WTC11 (cell line): ENCODE measurements around the gene TPST2. TPM values are rescaled to one million over a fixed set of nuclear protein-coding genes. Genes with fewer than 3 reads are reported as not detected.

Experiments
- ATAC-seq: fragments of 200-7000 bp; cut with Tn5 transposase; 2 replicates; pipeline ENCODE4 v1.10.0; 2021; ENCODE audit warnings: mild to moderate bottlenecking, moderate library complexity
- CTCF ChIA-PET: fragments of 300-600 bp; sonication (Branson Sonifier 250); formaldehyde crosslinking; loops from one replicate; lab custom pipeline; 2021; ENCODE audit warnings: antibody characterized with exemption; lab: Charles Lee
- POLR2A ChIA-PET: fragments of 350-600 bp; sonication (Branson Sonifier 250); formaldehyde crosslinking; loops from one replicate; lab custom pipeline; 2021; ENCODE audit warnings: antibody characterized with exemption; lab: Charles Lee
- DNase-seq: peaks from one replicate; pipeline ENCODE4 v3.0.0; 2021; ENCODE audit warnings: low spot score
- H3K27ac Mint-ChIP-seq: 2 replicates; pipeline ENCODE4 v1.8.0; 2021; ENCODE audit warnings: mixed read lengths
- H3K27me3 Mint-ChIP-seq: 2 replicates; pipeline ENCODE4 v1.8.0; 2021; ENCODE audit warnings: low read depth, mild to moderate bottlenecking, moderate library complexity, mixed read lengths
- H3K36me3 Mint-ChIP-seq: 2 replicates; pipeline ENCODE4 v1.8.0; 2021; ENCODE audit warnings: mixed read lengths
- H3K4me1 Mint-ChIP-seq: 2 replicates; pipeline ENCODE4 v1.8.0; 2022; ENCODE audit warnings: mixed read lengths
- H3K4me3 Mint-ChIP-seq: 2 replicates; pipeline ENCODE4 v1.8.0; 2021; ENCODE audit warnings: mild to moderate bottlenecking, moderate library complexity, mixed read lengths
- H3K9me3 Mint-ChIP-seq: 2 replicates; pipeline ENCODE4 v1.8.0; 2021; ENCODE audit warnings: mixed read lengths
- ATF1 ChIP-seq: sonication (generic); formaldehyde crosslinking; IDR thresholded peaks from 2 replicates; pipeline ENCODE4 v1.8.1; 2023; ENCODE audit warnings: mild to moderate bottlenecking, moderate library complexity, missing genetic modification reagents
- CREB1 ChIP-seq: sonication (generic); formaldehyde crosslinking; IDR thresholded peaks from 2 replicates; pipeline ENCODE4 v1.8.0; 2023; ENCODE audit warnings: mild to moderate bottlenecking, missing genetic modification reagents
- SOX15 ChIP-seq: fragments of 250-450 bp; sonication (Bioruptor Pico); IDR thresholded peaks from 2 replicates; pipeline ENCODE4 v1.9.0; 2021; ENCODE audit warnings: mild to moderate bottlenecking
- TEAD1 ChIP-seq: sonication (generic); formaldehyde crosslinking; IDR thresholded peaks from 2 replicates; pipeline ENCODE4 v1.8.0; 2022; ENCODE audit warnings: mild to moderate bottlenecking, missing genetic modification reagents
- TP53 ChIP-seq: sonication (generic); formaldehyde crosslinking; IDR thresholded peaks from 2 replicates; pipeline ENCODE4 v1.8.1; 2023; ENCODE audit warnings: mild to moderate bottlenecking, missing genetic modification reagents
- ZNF121 ChIP-seq: sonication (generic); formaldehyde crosslinking; IDR thresholded peaks from 2 replicates; pipeline ENCODE4 v1.8.0; 2023; ENCODE audit warnings: missing genetic modification reagents
- total RNA-seq: library from RNA; stranded (reverse); gene quantifications from 3 replicates; pipeline ENCODE4 v1.2.3, GENCODE V29; 2021
- TF ChIP-seq, protein P1 (sequence below): sonication (generic); formaldehyde crosslinking; conservative IDR thresholded peaks from 2 replicates; pipeline ENCODE4 v1.8.1; 2022; ENCODE audit warnings: mild to moderate bottlenecking, missing genetic modification reagents
- TF ChIP-seq, protein P2 (sequence below): sonication (generic); formaldehyde crosslinking; IDR thresholded peaks from 2 replicates; pipeline ENCODE4 v1.8.1; 2022; ENCODE audit warnings: mild to moderate bottlenecking, missing genetic modification reagents, moderate library complexity, borderline replicate concordance
- TF ChIP-seq, protein P3 (sequence below): sonication (generic); formaldehyde crosslinking; IDR thresholded peaks from 2 replicates; pipeline ENCODE4 v1.8.0; 2023; ENCODE audit warnings: missing genetic modification reagents
- TF ChIP-seq, protein P4 (sequence below): sonication (generic); formaldehyde crosslinking; IDR thresholded peaks from 2 replicates; pipeline ENCODE4 v1.8.0; 2022; ENCODE audit warnings: mild to moderate bottlenecking, missing genetic modification reagents
- TF ChIP-seq, protein P5 (sequence below): sonication (generic); formaldehyde crosslinking; IDR thresholded peaks from 2 replicates; pipeline ENCODE4 v1.8.1; 2022; ENCODE audit warnings: mild to moderate bottlenecking, moderate library complexity, missing genetic modification reagents
- TF ChIP-seq, protein P6 (sequence below): sonication (generic); formaldehyde crosslinking; IDR thresholded peaks from 2 replicates; pipeline ENCODE4 v1.8.1; 2022; ENCODE audit warnings: low read depth, missing genetic modification reagents, borderline replicate concordance
- TF ChIP-seq, protein P7 (sequence below): sonication (generic); formaldehyde crosslinking; IDR thresholded peaks from 2 replicates; pipeline ENCODE4 v1.8.1; 2023; ENCODE audit warnings: mild to moderate bottlenecking, missing genetic modification reagents, borderline replicate concordance
- TF ChIP-seq, protein P8 (sequence below): sonication (generic); formaldehyde crosslinking; IDR thresholded peaks from 2 replicates; pipeline ENCODE4 v1.8.1; 2023; ENCODE audit warnings: mild to moderate bottlenecking, missing genetic modification reagents

The TPST2 gene
- total RNA-seq, 1 experiment from 2014 or later, result 84.2 TPM

DNA sequence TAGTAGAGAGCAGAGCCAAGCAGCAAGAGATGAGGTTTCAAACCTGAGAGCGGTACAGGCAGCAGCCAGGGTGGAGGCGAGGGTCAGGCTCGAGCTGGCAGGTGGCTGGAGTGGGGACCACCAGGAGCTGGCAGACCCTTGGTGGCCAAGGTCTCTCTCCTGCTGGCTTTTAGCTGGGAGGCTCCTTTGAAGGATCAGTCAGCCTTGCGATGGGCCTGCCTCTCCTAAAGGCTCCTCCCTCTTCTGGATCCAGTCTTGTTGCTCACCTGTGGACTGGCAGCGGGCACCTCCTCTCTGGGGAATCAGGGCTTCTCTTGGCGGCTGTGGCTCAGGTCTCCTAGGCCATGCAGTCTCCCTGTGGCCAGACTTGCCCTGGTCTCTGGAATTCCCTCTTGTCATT lies 24.8 kb downstream of the TPST2 start:
- Mint-ChIP-seq H3K4me1 (peaks cover 77% of the 10 kb centered on the region), H3K9me3 (no peaks in the 10 kb centered on the region), H3K27me3 (no peaks in the 10 kb centered on the region; the same call in 1 of the 2 replicates), H3K36me3 (peaks cover 6% of the 10 kb centered on the region), H3K4me3 (no peak overlapping the region), H3K27ac (peak overlapping the region; percentile 77)
- TF ChIP-seq, protein P1, sequence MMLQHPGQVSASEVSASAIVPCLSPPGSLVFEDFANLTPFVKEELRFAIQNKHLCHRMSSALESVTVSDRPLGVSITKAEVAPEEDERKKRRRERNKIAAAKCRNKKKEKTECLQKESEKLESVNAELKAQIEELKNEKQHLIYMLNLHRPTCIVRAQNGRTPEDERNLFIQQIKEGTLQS (CRISPR knock-in tag), result no peak
- TF ChIP-seq TEAD1 (CRISPR knock-in tag) (no peak), ATF1 (CRISPR knock-in tag) (no peak)
- TF ChIP-seq, protein P2, sequence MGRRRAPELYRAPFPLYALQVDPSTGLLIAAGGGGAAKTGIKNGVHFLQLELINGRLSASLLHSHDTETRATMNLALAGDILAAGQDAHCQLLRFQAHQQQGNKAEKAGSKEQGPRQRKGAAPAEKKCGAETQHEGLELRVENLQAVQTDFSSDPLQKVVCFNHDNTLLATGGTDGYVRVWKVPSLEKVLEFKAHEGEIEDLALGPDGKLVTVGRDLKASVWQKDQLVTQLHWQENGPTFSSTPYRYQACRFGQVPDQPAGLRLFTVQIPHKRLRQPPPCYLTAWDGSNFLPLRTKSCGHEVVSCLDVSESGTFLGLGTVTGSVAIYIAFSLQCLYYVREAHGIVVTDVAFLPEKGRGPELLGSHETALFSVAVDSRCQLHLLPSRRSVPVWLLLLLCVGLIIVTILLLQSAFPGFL, result no peak
- TF ChIP-seq, protein P3, sequence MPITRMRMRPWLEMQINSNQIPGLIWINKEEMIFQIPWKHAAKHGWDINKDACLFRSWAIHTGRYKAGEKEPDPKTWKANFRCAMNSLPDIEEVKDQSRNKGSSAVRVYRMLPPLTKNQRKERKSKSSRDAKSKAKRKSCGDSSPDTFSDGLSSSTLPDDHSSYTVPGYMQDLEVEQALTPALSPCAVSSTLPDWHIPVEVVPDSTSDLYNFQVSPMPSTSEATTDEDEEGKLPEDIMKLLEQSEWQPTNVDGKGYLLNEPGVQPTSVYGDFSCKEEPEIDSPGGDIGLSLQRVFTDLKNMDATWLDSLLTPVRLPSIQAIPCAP (CRISPR knock-in tag), result no peak
- TF ChIP-seq, protein P4, sequence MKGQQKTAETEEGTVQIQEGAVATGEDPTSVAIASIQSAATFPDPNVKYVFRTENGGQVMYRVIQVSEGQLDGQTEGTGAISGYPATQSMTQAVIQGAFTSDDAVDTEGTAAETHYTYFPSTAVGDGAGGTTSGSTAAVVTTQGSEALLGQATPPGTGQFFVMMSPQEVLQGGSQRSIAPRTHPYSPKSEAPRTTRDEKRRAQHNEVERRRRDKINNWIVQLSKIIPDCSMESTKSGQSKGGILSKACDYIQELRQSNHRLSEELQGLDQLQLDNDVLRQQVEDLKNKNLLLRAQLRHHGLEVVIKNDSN (CRISPR knock-in tag), result no peak
- TF ChIP-seq, protein P5, sequence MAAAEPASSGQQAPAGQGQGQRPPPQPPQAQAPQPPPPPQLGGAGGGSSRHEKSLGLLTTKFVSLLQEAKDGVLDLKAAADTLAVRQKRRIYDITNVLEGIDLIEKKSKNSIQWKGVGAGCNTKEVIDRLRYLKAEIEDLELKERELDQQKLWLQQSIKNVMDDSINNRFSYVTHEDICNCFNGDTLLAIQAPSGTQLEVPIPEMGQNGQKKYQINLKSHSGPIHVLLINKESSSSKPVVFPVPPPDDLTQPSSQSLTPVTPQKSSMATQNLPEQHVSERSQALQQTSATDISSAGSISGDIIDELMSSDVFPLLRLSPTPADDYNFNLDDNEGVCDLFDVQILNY (CRISPR knock-in tag), result no peak
- TF ChIP-seq, protein P6, sequence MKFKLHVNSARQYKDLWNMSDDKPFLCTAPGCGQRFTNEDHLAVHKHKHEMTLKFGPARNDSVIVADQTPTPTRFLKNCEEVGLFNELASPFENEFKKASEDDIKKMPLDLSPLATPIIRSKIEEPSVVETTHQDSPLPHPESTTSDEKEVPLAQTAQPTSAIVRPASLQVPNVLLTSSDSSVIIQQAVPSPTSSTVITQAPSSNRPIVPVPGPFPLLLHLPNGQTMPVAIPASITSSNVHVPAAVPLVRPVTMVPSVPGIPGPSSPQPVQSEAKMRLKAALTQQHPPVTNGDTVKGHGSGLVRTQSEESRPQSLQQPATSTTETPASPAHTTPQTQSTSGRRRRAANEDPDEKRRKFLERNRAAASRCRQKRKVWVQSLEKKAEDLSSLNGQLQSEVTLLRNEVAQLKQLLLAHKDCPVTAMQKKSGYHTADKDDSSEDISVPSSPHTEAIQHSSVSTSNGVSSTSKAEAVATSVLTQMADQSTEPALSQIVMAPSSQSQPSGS (CRISPR knock-in tag), result no peak
- ChIA-PET POLR2A (interaction anchor here (0.9 to 1.5 kb wide), 2 partner anchors 10 to 19 kb away, joined by 3 read pairs; no protein-coding TSS in a partner anchor), CTCF (interaction anchor here (0.6 to 3.4 kb wide), 9 partner anchors 10 to 450 kb away, joined by 3 to 12 read pairs (median 3); partner anchors contain the start of genes HPS4, MIAT and SRRD)
- peak; percentile 30 for ATAC-seq
- DNase-seq, result no peak

DNA sequence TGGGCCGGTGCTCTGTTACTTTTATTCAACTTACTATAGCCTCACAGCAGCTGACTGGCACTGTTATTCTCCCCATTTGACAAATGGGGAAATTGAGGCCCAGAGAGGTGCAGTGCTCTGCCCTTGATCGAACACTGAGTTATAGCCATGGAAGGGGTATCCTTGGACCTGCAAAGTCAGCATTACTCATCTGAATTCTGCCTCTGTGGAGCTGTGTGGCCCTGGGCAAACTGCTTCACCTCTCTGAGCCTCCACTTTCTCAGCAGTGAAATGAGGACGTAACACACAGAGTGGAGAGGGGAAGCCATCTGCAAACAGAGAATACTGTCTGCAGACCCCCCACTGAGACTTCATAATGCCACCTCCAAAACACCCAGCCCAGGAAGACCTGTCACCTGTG lies 25.3 kb downstream of the TPST2 start:
- POLR2A ChIA-PET, result interaction anchor here (0.9 to 1.5 kb wide), 2 partner anchors 10 to 19 kb away, joined by 3 read pairs; no protein-coding TSS in a partner anchor
- ATAC-seq (no peak), DNase-seq (no peak)
- TF ChIP-seq TP53 (CRISPR knock-in tag) (no peak), CREB1 (CRISPR knock-in tag) (no peak), SOX15 (CRISPR knock-in tag) (no peak), ZNF121 (CRISPR knock-in tag) (no peak)
- TF ChIP-seq, protein P7, sequence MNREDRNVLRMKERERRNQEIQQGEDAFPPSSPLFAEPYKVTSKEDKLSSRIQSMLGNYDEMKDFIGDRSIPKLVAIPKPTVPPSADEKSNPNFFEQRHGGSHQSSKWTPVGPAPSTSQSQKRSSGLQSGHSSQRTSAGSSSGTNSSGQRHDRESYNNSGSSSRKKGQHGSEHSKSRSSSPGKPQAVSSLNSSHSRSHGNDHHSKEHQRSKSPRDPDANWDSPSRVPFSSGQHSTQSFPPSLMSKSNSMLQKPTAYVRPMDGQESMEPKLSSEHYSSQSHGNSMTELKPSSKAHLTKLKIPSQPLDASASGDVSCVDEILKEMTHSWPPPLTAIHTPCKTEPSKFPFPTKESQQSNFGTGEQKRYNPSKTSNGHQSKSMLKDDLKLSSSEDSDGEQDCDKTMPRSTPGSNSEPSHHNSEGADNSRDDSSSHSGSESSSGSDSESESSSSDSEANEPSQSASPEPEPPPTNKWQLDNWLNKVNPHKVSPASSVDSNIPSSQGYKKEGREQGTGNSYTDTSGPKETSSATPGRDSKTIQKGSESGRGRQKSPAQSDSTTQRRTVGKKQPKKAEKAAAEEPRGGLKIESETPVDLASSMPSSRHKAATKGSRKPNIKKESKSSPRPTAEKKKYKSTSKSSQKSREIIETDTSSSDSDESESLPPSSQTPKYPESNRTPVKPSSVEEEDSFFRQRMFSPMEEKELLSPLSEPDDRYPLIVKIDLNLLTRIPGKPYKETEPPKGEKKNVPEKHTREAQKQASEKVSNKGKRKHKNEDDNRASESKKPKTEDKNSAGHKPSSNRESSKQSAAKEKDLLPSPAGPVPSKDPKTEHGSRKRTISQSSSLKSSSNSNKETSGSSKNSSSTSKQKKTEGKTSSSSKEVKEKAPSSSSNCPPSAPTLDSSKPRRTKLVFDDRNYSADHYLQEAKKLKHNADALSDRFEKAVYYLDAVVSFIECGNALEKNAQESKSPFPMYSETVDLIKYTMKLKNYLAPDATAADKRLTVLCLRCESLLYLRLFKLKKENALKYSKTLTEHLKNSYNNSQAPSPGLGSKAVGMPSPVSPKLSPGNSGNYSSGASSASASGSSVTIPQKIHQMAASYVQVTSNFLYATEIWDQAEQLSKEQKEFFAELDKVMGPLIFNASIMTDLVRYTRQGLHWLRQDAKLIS (CRISPR knock-in tag), result no peak
- TF ChIP-seq, protein P8, sequence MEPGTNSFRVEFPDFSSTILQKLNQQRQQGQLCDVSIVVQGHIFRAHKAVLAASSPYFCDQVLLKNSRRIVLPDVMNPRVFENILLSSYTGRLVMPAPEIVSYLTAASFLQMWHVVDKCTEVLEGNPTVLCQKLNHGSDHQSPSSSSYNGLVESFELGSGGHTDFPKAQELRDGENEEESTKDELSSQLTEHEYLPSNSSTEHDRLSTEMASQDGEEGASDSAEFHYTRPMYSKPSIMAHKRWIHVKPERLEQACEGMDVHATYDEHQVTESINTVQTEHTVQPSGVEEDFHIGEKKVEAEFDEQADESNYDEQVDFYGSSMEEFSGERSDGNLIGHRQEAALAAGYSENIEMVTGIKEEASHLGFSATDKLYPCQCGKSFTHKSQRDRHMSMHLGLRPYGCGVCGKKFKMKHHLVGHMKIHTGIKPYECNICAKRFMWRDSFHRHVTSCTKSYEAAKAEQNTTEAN (CRISPR knock-in tag), result no peak
- CTCF ChIA-PET, result interaction anchor here (0.8 to 3.4 kb wide), 5 partner anchors 10 to 115 kb away, joined by 3 to 12 read pairs (median 4); partner anchors contain the start of genes HPS4 and SRRD
- Mint-ChIP-seq H3K36me3 (peaks cover 6% of the 10 kb centered on the region), H3K4me1 (peaks cover 80% of the 10 kb centered on the region), H3K27me3 (no peaks in the 10 kb centered on the region; the same call in 1 of the 2 replicates), H3K9me3 (no peaks in the 10 kb centered on the region), H3K27ac (peak overlapping the region; percentile 77; the same call in 1 of the 2 replicates), H3K4me3 (no peak overlapping the region)
